Progenitor cell of endocrine pancreas (in vitro differentiated cells): ENCODE results near the gene TTC28. TPM values are rescaled to one million over a fixed set of nuclear protein-coding genes. Genes with fewer than 3 reads are reported as not detected.

ENCODE experiments used
- DNase-seq: peaks from one replicate; pipeline ENCODE4 v3.0.0; 2021; ENCODE audit warnings: low spot score; ENCODE audit not compliant: unreplicated experiment
- H3K27ac Mint-ChIP-seq: 2 replicates; pipeline ENCODE4 v1.8.0; 2021; ENCODE audit warnings: mild to moderate bottlenecking, moderate library complexity, mixed read lengths
- H3K27me3 Mint-ChIP-seq: 2 replicates; pipeline ENCODE4 v1.8.0; 2021; ENCODE audit warnings: mixed read lengths
- H3K36me3 Mint-ChIP-seq: 2 replicates; pipeline ENCODE4 v1.8.0; 2022; ENCODE audit warnings: mixed read lengths; ENCODE audit not compliant: insufficient read depth
- H3K4me1 Mint-ChIP-seq: 2 replicates; pipeline ENCODE4 v1.8.0; 2021; ENCODE audit warnings: low read depth, mixed read lengths
- H3K4me3 Mint-ChIP-seq: 2 replicates; pipeline ENCODE4 v1.8.0; 2021; ENCODE audit warnings: low read depth, mild to moderate bottlenecking, moderate library complexity, mixed read lengths
- H3K9me3 Mint-ChIP-seq: 2 replicates; pipeline ENCODE4 v1.8.0; 2021; ENCODE audit warnings: low read depth, mixed read lengths
- total RNA-seq: library from RNA; stranded (reverse); gene quantifications from 2 replicates; pipeline ENCODE4 v1.2.1, GENCODE V29; 2021
- TF ChIP-seq, protein P1 (sequence below): fragments of 200-600 bp; sonication (generic); IDR thresholded peaks from one replicate; pipeline ENCODE4 v1.5.0; 2021; ENCODE audit warnings: antibody characterized with exemption, mild to moderate bottlenecking; ENCODE audit not compliant: unreplicated experiment

TTC28 gene
- total RNA-seq, 1 donor from 2014 or later = 35.2 TPM

GRCh38 chr22:28208787-28209186 lies 470.9 kb downstream of the TTC28 start:
- no peak overlapping the region for H3K27ac Mint-ChIP-seq

GRCh38 chr22:28208036-28208435 lies 471.6 kb downstream of the TTC28 start:
- no peaks in the 10 kb centered on the region for H3K27me3 Mint-ChIP-seq
- peaks cover 9% of the 10 kb centered on the region for H3K36me3 Mint-ChIP-seq
- no peak overlapping the region for H3K27ac Mint-ChIP-seq
- no peak overlapping the region for H3K4me3 Mint-ChIP-seq
- no peaks in the 10 kb centered on the region for H3K4me1 Mint-ChIP-seq
- TF ChIP-seq, protein P1, sequence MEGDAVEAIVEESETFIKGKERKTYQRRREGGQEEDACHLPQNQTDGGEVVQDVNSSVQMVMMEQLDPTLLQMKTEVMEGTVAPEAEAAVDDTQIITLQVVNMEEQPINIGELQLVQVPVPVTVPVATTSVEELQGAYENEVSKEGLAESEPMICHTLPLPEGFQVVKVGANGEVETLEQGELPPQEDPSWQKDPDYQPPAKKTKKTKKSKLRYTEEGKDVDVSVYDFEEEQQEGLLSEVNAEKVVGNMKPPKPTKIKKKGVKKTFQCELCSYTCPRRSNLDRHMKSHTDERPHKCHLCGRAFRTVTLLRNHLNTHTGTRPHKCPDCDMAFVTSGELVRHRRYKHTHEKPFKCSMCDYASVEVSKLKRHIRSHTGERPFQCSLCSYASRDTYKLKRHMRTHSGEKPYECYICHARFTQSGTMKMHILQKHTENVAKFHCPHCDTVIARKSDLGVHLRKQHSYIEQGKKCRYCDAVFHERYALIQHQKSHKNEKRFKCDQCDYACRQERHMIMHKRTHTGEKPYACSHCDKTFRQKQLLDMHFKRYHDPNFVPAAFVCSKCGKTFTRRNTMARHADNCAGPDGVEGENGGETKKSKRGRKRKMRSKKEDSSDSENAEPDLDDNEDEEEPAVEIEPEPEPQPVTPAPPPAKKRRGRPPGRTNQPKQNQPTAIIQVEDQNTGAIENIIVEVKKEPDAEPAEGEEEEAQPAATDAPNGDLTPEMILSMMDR = no peak
- H3K9me3 Mint-ChIP-seq = peaks cover 21% of the 10 kb centered on the region
- no peak for DNase-seq

More at GRCh38 chr22:28208787-28209186, 470.9 kb downstream of the TTC28 start:
- no peaks in the 10 kb centered on the region for H3K4me1 Mint-ChIP-seq
- DNase-seq = no peak
- peaks cover 21% of the 10 kb centered on the region for H3K9me3 Mint-ChIP-seq
- TF ChIP-seq, protein P1 = no peak
- peaks cover 9% of the 10 kb centered on the region for H3K36me3 Mint-ChIP-seq
- no peaks in the 10 kb centered on the region for H3K27me3 Mint-ChIP-seq
- no peak overlapping the region for H3K4me3 Mint-ChIP-seq

DNA sequence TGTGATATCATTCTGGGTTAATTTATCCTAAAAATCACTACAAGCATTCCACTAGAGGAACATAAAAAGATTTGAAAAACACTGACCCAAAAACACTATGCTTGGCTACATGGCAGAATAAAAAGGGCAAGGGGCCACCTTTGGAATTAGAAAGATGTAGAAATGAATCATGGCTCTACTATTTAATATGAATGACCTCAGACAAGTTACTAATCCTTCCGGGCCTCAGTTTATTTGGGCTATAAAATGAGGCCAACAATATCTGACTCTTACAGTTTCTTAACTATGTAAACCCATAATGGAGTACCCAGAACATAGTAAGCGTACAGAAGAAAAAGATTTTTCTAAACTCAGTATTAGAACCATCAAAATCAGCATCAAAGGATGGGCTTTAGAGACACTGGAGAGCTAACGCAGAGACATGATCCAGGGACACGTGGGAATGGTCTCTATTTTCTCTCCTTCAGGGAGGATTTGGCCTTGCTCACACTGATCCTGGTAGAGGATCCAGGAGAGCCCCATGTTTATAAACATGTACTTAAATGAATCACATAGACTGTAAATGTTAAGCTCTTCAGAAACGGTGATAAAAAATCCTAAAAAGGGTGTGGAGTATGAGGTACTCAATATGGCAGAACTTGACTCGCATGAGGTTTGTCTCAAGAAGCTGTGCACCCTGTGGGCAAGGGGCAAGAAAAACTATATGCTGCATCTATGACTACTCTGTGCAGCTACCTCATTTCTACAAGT lies 472.2 kb downstream of the TTC28 start:
- TF ChIP-seq, protein P1 = no peak

GRCh38 chr22:28205926-28206325 lies 473.7 kb downstream of the TTC28 start:
- Mint-ChIP-seq H3K4me3 (no peak overlapping the region), H3K36me3 (peaks cover 6% of the 10 kb centered on the region), H3K27me3 (no peaks in the 10 kb centered on the region), H3K27ac (no peak overlapping the region), H3K4me1 (no peaks in the 10 kb centered on the region), H3K9me3 (peaks cover 10% of the 10 kb centered on the region)
- DNase-seq = no peak
- TF ChIP-seq, protein P1 = no peak

More for the DNA sequence above, 472.2 kb downstream of the TTC28 start:
- Mint-ChIP-seq H3K9me3 (peaks cover 21% of the 10 kb centered on the region), H3K27ac (no peak overlapping the region), H3K36me3 (peaks cover 9% of the 10 kb centered on the region), H3K4me3 (no peak overlapping the region), H3K27me3 (no peaks in the 10 kb centered on the region), H3K4me1 (no peaks in the 10 kb centered on the region)
- no peak for DNase-seq

DNA sequence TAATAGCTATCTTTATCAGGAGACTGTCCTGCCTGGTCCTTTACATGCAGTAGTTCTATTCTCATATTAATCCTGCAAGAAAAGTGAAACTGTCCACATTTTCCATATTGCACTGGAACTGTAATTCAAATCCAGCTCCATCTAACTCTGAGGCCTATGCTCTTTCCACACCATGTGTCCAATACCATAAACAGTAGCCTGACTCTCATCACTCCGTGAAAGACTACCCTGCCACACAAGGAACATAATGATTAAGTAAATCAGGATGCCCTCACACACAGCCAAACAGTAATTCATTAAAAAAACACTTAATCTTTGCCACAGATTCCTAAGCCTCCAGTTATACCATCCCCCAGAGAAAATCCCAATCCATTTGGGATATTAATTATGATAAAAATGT lies 475.3 kb downstream of the TTC28 start:
- H3K4me1 Mint-ChIP-seq = no peaks in the 10 kb centered on the region
- H3K4me3 Mint-ChIP-seq = no peak overlapping the region
- H3K9me3 Mint-ChIP-seq = no peaks in the 10 kb centered on the region
- H3K27me3 Mint-ChIP-seq = no peaks in the 10 kb centered on the region
- H3K27ac Mint-ChIP-seq = no peak overlapping the region
- H3K36me3 Mint-ChIP-seq = no peaks in the 10 kb centered on the region
- TF ChIP-seq, protein P1 = no peak
- DNase-seq = no peak
